GM23338 (cell line): Measurements from ENCODE around the gene SPEM2.

Source experiments
- CREB1 ChIP-seq: fragments of 250-450 bp; sonication (Bioruptor Pico); IDR thresholded peaks from 2 replicates; pipeline ENCODE4 v1.5.0; 2020; ENCODE audit warnings: low read depth, mild to moderate bottlenecking, moderate library complexity
- CTCF ChIP-seq, 2 experiments: fragments of 200-600 bp in 1 of 2; sonication (generic) in 1 of 2; conservative IDR thresholded peaks; 2 replicates each; pipeline versions ENCODE4 v1.5.1 to v1.6.1; 2016 to 2017; ENCODE audit warnings: antibody characterized with exemption in 2 of 2, low read depth in 2 of 2, mild to moderate bottlenecking in 2 of 2, moderate library complexity in 1 of 2
- ETS1 ChIP-seq: IDR thresholded peaks from 2 replicates; pipeline ENCODE4 v1.6.1; 2016; ENCODE audit warnings: antibody characterized with exemption
- EZH2 ChIP-seq: fragments of 200-600 bp; sonication (generic); IDR thresholded peaks from one replicate; pipeline ENCODE4 v1.8.0; 2017; ENCODE audit warnings: antibody characterized with exemption, mild to moderate bottlenecking, low read depth; ENCODE audit not compliant: unreplicated experiment
- EZH2phosphoT487 ChIP-seq: fragments of 200-600 bp; sonication (generic); IDR thresholded peaks from one replicate; pipeline ENCODE4 v1.8.1; 2018; ENCODE audit warnings: antibody characterized with exemption; ENCODE audit not compliant: unreplicated experiment
- JUNB ChIP-seq: IDR thresholded peaks from one replicate; pipeline ENCODE4 v1.6.1; 2016; ENCODE audit warnings: antibody characterized with exemption; ENCODE audit not compliant: unreplicated experiment
- NANOG ChIP-seq: IDR thresholded peaks from 2 replicates; pipeline ENCODE4 v1.6.1; 2016; ENCODE audit warnings: antibody characterized with exemption, borderline replicate concordance
- POLR2AphosphoS5 ChIP-seq: IDR thresholded peaks from 2 replicates; pipeline ENCODE4 v1.6.1; 2016; ENCODE audit warnings: antibody characterized with exemption, low read depth
- REST ChIP-seq: IDR thresholded peaks from one replicate; pipeline ENCODE4 v1.6.1; 2018; ENCODE audit warnings: antibody characterized with exemption; ENCODE audit not compliant: unreplicated experiment
- STAT1 ChIP-seq: IDR thresholded peaks from one replicate; pipeline ENCODE4 v1.6.1; 2016; ENCODE audit warnings: antibody characterized with exemption; ENCODE audit not compliant: unreplicated experiment
- ZNF114 ChIP-seq: fragments of 250-450 bp; sonication (Bioruptor Pico); IDR thresholded peaks from 2 replicates; pipeline ENCODE4 v1.5.0; 2020; ENCODE audit warnings: mild to moderate bottlenecking, moderate library complexity
- ZNF331 ChIP-seq: fragments of 250-450 bp; sonication (Bioruptor Pico); IDR thresholded peaks from 2 replicates; pipeline ENCODE4 v1.5.0; 2020; ENCODE audit warnings: low read depth, mild to moderate bottlenecking, moderate library complexity
- ZNF462 ChIP-seq: fragments of 250-450 bp; sonication (Bioruptor Pico); IDR thresholded peaks from 2 replicates; pipeline ENCODE4 v1.5.0; 2020; ENCODE audit warnings: mild to moderate bottlenecking, moderate library complexity

- TF ChIP-seq CREB1 (CRISPR knock-in tag) (no peak), CTCF (conservative IDR thresholded peaks at IDR 0.05; ENCODE audit: low read depth in 2 of 2) (no peak), ETS1 (no peak), REST (no peak), POLR2AphosphoS5 (no peak), EZH2 (no peak), JUNB (no peak), EZH2phosphoT487 (no peak), NANOG (no peak), STAT1 (no peak), ZNF462 (no peak), ZNF331 (no peak), ZNF114 (no peak)
Observed at GRCh38 chr17:7389924-7390910, 35.2 kb upstream of the SPEM2 start.
